ENCODE results near the gene JMJD7. TPM values are rescaled to one million over a fixed set of nuclear protein-coding genes. Genes with fewer than 3 reads are reported as not detected.

JMJD7 gene
- total RNA-seq, 2 experiments from 2014 or later = 3.0 to 14.1 TPM

GRCh38 chr15:41886741-41887140 is 58.8 kb downstream of the JMJD7 start:
- Histone ChIP-seq H3K9me2 (ENCODE audit: insufficient read depth, low read length) (no peaks in the 10 kb centered on the region), H2AFZ (ENCODE audit: low read length) (no peak overlapping the region), H3K36me3 (ENCODE audit: insufficient read depth, low read length) (no peaks in the 10 kb centered on the region), H3K4me1 (ENCODE audit: insufficient read depth, low read length, poor library complexity, severe bottlenecking) (peaks cover 8% of the 10 kb centered on the region), H3K79me2 (ENCODE audit: insufficient read depth, low read depth, low read length) (no peaks in the 10 kb centered on the region), H3K27ac (ENCODE audit: low read depth, low read length, poor library complexity, severe bottlenecking) (no peak overlapping the region), H3K4me3 (ENCODE audit: low read depth, low read length, poor library complexity, severe bottlenecking) (no peak overlapping the region), H4K20me1 (ENCODE audit: insufficient read depth, low read length) (no peaks in the 10 kb centered on the region), H3K9me3 (ENCODE audit: low read length) (no peaks in the 10 kb centered on the region), H3K4me2 (ENCODE audit: low read length) (no peak overlapping the region)
- DNase-seq (ENCODE audit: low spot score) = no peak
- intact Hi-C loops (cut with micrococcal nuclease; ENCODE audit: unreplicated experiment) = no loop called here
- POLR2A ChIA-PET = no interaction called here
- no TSS peak for BruUV-seq (replicated peaks)
- TF ChIP-seq, protein P1, sequence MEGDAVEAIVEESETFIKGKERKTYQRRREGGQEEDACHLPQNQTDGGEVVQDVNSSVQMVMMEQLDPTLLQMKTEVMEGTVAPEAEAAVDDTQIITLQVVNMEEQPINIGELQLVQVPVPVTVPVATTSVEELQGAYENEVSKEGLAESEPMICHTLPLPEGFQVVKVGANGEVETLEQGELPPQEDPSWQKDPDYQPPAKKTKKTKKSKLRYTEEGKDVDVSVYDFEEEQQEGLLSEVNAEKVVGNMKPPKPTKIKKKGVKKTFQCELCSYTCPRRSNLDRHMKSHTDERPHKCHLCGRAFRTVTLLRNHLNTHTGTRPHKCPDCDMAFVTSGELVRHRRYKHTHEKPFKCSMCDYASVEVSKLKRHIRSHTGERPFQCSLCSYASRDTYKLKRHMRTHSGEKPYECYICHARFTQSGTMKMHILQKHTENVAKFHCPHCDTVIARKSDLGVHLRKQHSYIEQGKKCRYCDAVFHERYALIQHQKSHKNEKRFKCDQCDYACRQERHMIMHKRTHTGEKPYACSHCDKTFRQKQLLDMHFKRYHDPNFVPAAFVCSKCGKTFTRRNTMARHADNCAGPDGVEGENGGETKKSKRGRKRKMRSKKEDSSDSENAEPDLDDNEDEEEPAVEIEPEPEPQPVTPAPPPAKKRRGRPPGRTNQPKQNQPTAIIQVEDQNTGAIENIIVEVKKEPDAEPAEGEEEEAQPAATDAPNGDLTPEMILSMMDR (conservative IDR thresholded peaks at IDR 0.05; ENCODE audit: low read length) = no peak
- no peak for TF ChIP-seq EZH2phosphoT487 (IDR thresholded peaks at IDR 0.05; ENCODE audit: borderline replicate concordance, low read depth, low read length)
- CTCF ChIA-PET (ENCODE audit: unreplicated experiment) = no interaction called here

- intact Hi-C loops (cut with micrococcal nuclease; ENCODE audit: unreplicated experiment) = no loop called here
- Histone ChIP-seq H3K4me2 (ENCODE audit: low read length) (no peak overlapping the region), H3K27ac (ENCODE audit: low read depth, low read length, poor library complexity, severe bottlenecking) (no peak overlapping the region), H3K79me2 (ENCODE audit: insufficient read depth, low read depth, low read length) (no peaks in the 10 kb centered on the region), H2AFZ (ENCODE audit: low read length) (no peak overlapping the region), H4K20me1 (ENCODE audit: insufficient read depth, low read length) (no peaks in the 10 kb centered on the region), H3K9me3 (ENCODE audit: low read length) (no peaks in the 10 kb centered on the region), H3K9me2 (ENCODE audit: insufficient read depth, low read length) (no peaks in the 10 kb centered on the region), H3K4me1 (ENCODE audit: insufficient read depth, low read length, poor library complexity, severe bottlenecking) (peaks cover 8% of the 10 kb centered on the region), H3K36me3 (ENCODE audit: insufficient read depth, low read length) (no peaks in the 10 kb centered on the region), H3K4me3 (ENCODE audit: low read depth, low read length, poor library complexity, severe bottlenecking) (no peak overlapping the region)
- ChIA-PET POLR2A (no interaction called here), CTCF (ENCODE audit: unreplicated experiment) (no interaction called here)
- no peak for TF ChIP-seq EZH2phosphoT487 (IDR thresholded peaks at IDR 0.05; ENCODE audit: borderline replicate concordance, low read depth, low read length)
- TF ChIP-seq, protein P1 (conservative IDR thresholded peaks at IDR 0.05; ENCODE audit: low read length) = no peak
- no TSS peak for BruUV-seq (replicated peaks)
- DNase-seq (ENCODE audit: low spot score) = no peak
Observed at GRCh38 chr15:41887161-41887560, 59.3 kb downstream of the JMJD7 start.

Small RNA genes lying within 50 kb of the gene (microRNA-seq; reads per million reads assigned to microRNA genes)
- gene MIR4310 (ENCODE audit: borderline replicate concordance) = not detected

Small RNA genes lying within 50 kb of the gene (small RNA-seq; reads per million reads assigned to genes)
- not detected for gene JMJD7-PLA2G4B
- not detected for gene MIR4310
- not detected for gene RNA5SP393

Other genes with a start within 250 kb of the JMJD7 start
- 48.8 and 60.1 TPM in 2 replicates for gene MGA, start 167.7 kb upstream of the JMJD7 start, total RNA-seq (2014; rRNA removed; shearing (Covaris generic))
- gene MGA, start 167.7 kb upstream of the JMJD7 start, total RNA-seq (2022) = 59.1 and 59.2 TPM in 2 replicates
- 13.4 and 14.5 TPM in 2 replicates for gene MAPKBP1, start 53.6 kb upstream of the JMJD7 start, total RNA-seq (2014; rRNA removed; shearing (Covaris generic))
- gene MAPKBP1, start 53.6 kb upstream of the JMJD7 start, total RNA-seq (2022) = 17.4 and 22.3 TPM in 2 replicates
- gene PLA2G4B, start 10.8 kb downstream of the JMJD7 start, total RNA-seq (2014; rRNA removed; shearing (Covaris generic)) = 9.4 and 11.1 TPM in 2 replicates
- gene PLA2G4B, start 10.8 kb downstream of the JMJD7 start, total RNA-seq (2022) = 9.5 and 12.0 TPM in 2 replicates
- gene SPTBN5, start 66.0 kb downstream of the JMJD7 start, total RNA-seq (2014; rRNA removed; shearing (Covaris generic)) = 0.03 TPM in 2 replicates
- gene SPTBN5, start 66.0 kb downstream of the JMJD7 start, total RNA-seq (2022) = 0.04 and 0.17 TPM in 2 replicates
- gene EHD4, start 144.5 kb downstream of the JMJD7 start, total RNA-seq (2014; rRNA removed; shearing (Covaris generic)) = 13.5 and 14.2 TPM in 2 replicates
- gene EHD4, start 144.5 kb downstream of the JMJD7 start, total RNA-seq (2022) = 19.4 and 20.7 TPM in 2 replicates
- not detected in 2 replicates for gene PLA2G4E, start 192.9 kb downstream of the JMJD7 start, total RNA-seq (2014; rRNA removed; shearing (Covaris generic))
- not detected in 2 replicates for gene PLA2G4E, start 192.9 kb downstream of the JMJD7 start, total RNA-seq (2022)